H1 (cell line): ENCODE measurements around the gene MGAT5B. TPM values are rescaled to one million over a fixed set of nuclear protein-coding genes. Genes with fewer than 3 reads are reported as not detected.

Source experiments
- CTCF ChIA-PET: fragments of 300-600 bp; sonication (Branson Sonifier 250); formaldehyde crosslinking; loops from one replicate; lab custom pipeline; 2021; ENCODE audit not compliant: partially characterized antibody; lab: Charles Lee
- POLR2A ChIA-PET: fragments of 300-600 bp; sonication (Branson Sonifier 250); formaldehyde crosslinking; loops from one replicate; lab custom pipeline; 2021; ENCODE audit warnings: inconsistent platforms; ENCODE audit not compliant: partially characterized antibody; lab: Charles Lee
- DNase-seq, 2 experiments: peaks; one replicate each; pipeline versions ENCODE4 v3.0.0 to v3.0.0-alpha.2; 2010 to 2022; ENCODE audit warnings: low spot score in 2 of 2, low read depth in 1 of 2, mixed read lengths in 1 of 2
- FAIRE-seq: peaks from 2 replicates; lab custom pipeline; 2011; peaks lifted over from hg19 to GRCh38; lab: Jason Lieb, UNC
- H2AFZ ChIP-seq: 2 replicates; pipeline ENCODE4 v1.8.1; 2012; ENCODE audit warnings: low read length, inconsistent platforms
- H2AK5ac ChIP-seq: 2 replicates; pipeline ENCODE4 v1.6.1; 2013; ENCODE audit warnings: low read depth, low read length
- H2BK120ac ChIP-seq: replicated peaks from 2 replicates; pipeline ENCODE3; 2013; ENCODE audit warnings: low read depth, low read length, inconsistent platforms
- H2BK12ac ChIP-seq: 2 replicates; pipeline ENCODE4 v1.6.1; 2013; ENCODE audit warnings: low read depth, low read length
- H2BK15ac ChIP-seq: 2 replicates; pipeline ENCODE4 v1.6.1; 2013; ENCODE audit warnings: low read length
- H2BK20ac ChIP-seq: 2 replicates; pipeline ENCODE4 v1.6.1; 2013; ENCODE audit warnings: low read length
- H2BK5ac ChIP-seq: 2 replicates; pipeline ENCODE4 v1.6.1; 2013; ENCODE audit warnings: low read depth, low read length
- H3K14ac ChIP-seq: 2 replicates; pipeline ENCODE4 v1.6.1; 2013; ENCODE audit warnings: inconsistent platforms; ENCODE audit not compliant: insufficient read length
- H3K18ac ChIP-seq: 2 replicates; pipeline ENCODE4 v1.6.1; 2013; ENCODE audit warnings: low read length; ENCODE audit errors: extremely low read depth
- H3K23ac ChIP-seq: 2 replicates; pipeline ENCODE4 v1.6.1; 2013; ENCODE audit warnings: inconsistent platforms; ENCODE audit not compliant: insufficient read length
- H3K23me2 ChIP-seq: 2 replicates; pipeline ENCODE4 v1.6.1; 2013; ENCODE audit warnings: low read depth, low read length
- H3K27ac ChIP-seq: 2 replicates; pipeline ENCODE4 v1.6.1; 2011; ENCODE audit warnings: low read depth, low read length, inconsistent platforms
- H3K27me3 ChIP-seq, 4 experiments: replicated peaks in 1 of 4; 1 replicate in 1 of 4; 2 replicates in 3 of 4; pipeline versions ENCODE4 v1.6.1 to v1.8.1; 2011 to 2013; ENCODE audit warnings: low read length in 3 of 4, mild to moderate bottlenecking in 3 of 4, inconsistent platforms in 2 of 4, mixed read lengths in 2 of 4, moderate library complexity in 1 of 4; ENCODE audit not compliant: control insufficient read depth in 3 of 4, insufficient read depth in 3 of 4; ENCODE audit errors: extremely low read depth in 1 of 4
- H3K36me3 ChIP-seq, 4 experiments: 2 replicates each; pipeline versions ENCODE4 v1.6.1 to v1.8.1; 2011 to 2013; ENCODE audit warnings: mild to moderate bottlenecking in 4 of 4, low read length in 3 of 4, moderate library complexity in 2 of 4, control low read depth in 1 of 4, inconsistent platforms in 1 of 4; ENCODE audit not compliant: insufficient read depth in 4 of 4, control insufficient read depth in 2 of 4
- H3K4ac ChIP-seq: replicated peaks from 2 replicates; pipeline ENCODE3; 2013; ENCODE audit warnings: low read length, low read depth, mixed read lengths, inconsistent platforms; ENCODE audit not compliant: insufficient read length
- H3K4me1 ChIP-seq, 4 experiments: replicated peaks in 1 of 4; 1 replicate in 1 of 4; 2 replicates in 3 of 4; pipeline versions ENCODE4 v1.6.1 to v1.8.1; 2011 to 2013; ENCODE audit warnings: low read length in 3 of 4, inconsistent platforms in 2 of 4, mixed read lengths in 1 of 4; ENCODE audit not compliant: insufficient read depth in 4 of 4, control insufficient read depth in 3 of 4
- H3K4me2 ChIP-seq, 2 experiments: 2 replicates each; pipeline versions ENCODE4 v1.6.1 to v1.8.1; 2011 to 2013; ENCODE audit warnings: low read depth in 2 of 2, low read length in 2 of 2, control low read depth in 1 of 2, inconsistent platforms in 1 of 2, mild to moderate bottlenecking in 1 of 2; ENCODE audit not compliant: insufficient read depth in 1 of 2
- H3K4me3 ChIP-seq, 4 experiments: fragments of 200-600, 300-600 bp in 1 of 4; sonication (generic), shearing (Covaris generic), sonication (Bioruptor Twin) in 1 of 4; 2 replicates each; pipeline versions ENCODE4 v1.5.1 to v1.8.1; 2011 to 2016; ENCODE audit warnings: low read length in 4 of 4, low read depth in 3 of 4, control low read depth in 2 of 4, inconsistent platforms in 2 of 4, mild to moderate bottlenecking in 2 of 4, mixed read lengths in 1 of 4, moderate library complexity in 1 of 4; ENCODE audit not compliant: insufficient read depth in 2 of 4; ENCODE audit errors: extremely low read depth in 1 of 4
- H3K56ac ChIP-seq: replicated peaks from 2 replicates; pipeline ENCODE3; 2013; ENCODE audit warnings: low read depth, mild to moderate bottlenecking, mixed read lengths, low read length, inconsistent platforms; ENCODE audit not compliant: insufficient read length
- H3K79me1 ChIP-seq: 2 replicates; pipeline ENCODE4 v1.6.1; 2013; ENCODE audit warnings: low read depth, low read length, control low read depth
- H3K79me2 ChIP-seq, 2 experiments: 2 replicates each; pipeline versions ENCODE4 v1.6.1 to v1.8.1; 2012 to 2013; ENCODE audit warnings: low read length in 2 of 2, mild to moderate bottlenecking in 2 of 2, inconsistent platforms in 1 of 2; ENCODE audit not compliant: insufficient read depth in 2 of 2, control insufficient read depth in 1 of 2
- H3K9ac ChIP-seq, 4 experiments: replicated peaks in 1 of 4; 1 replicate in 1 of 4; 2 replicates in 3 of 4; pipeline versions ENCODE4 v1.6.1 to v1.8.1; 2011 to 2013; ENCODE audit warnings: low read depth in 3 of 4, low read length in 3 of 4, control low read depth in 2 of 4, mild to moderate bottlenecking in 2 of 4, moderate library complexity in 2 of 4, inconsistent platforms in 1 of 4; ENCODE audit errors: extremely low read depth in 1 of 4
- H3K9me3 ChIP-seq, 2 experiments: 2 replicates each; pipeline versions ENCODE4 v1.6.1 to v1.8.1; 2012 to 2013; ENCODE audit warnings: mild to moderate bottlenecking in 2 of 2, moderate library complexity in 2 of 2, control low read depth in 1 of 2, inconsistent platforms in 1 of 2, low read depth in 1 of 2, low read length in 1 of 2, mixed read lengths in 1 of 2; ENCODE audit not compliant: insufficient read depth in 2 of 2
- H4K20me1 ChIP-seq, 2 experiments: replicated peaks in 1 of 2; 2 replicates each; pipeline versions ENCODE3 to v1.8.1; 2011 to 2013; ENCODE audit warnings: inconsistent platforms in 2 of 2, low read length in 2 of 2, mild to moderate bottlenecking in 1 of 2; ENCODE audit not compliant: insufficient read depth in 2 of 2, control insufficient read depth in 1 of 2
- H4K5ac ChIP-seq: 2 replicates; pipeline ENCODE4 v1.6.1; 2013; ENCODE audit warnings: low read length, low read depth, mixed read lengths, inconsistent platforms; ENCODE audit not compliant: insufficient read length
- H4K8ac ChIP-seq: 2 replicates; pipeline ENCODE4 v1.8.0; 2013; ENCODE audit warnings: mild to moderate bottlenecking, moderate library complexity, low read length, inconsistent platforms; ENCODE audit not compliant: insufficient read depth; ENCODE audit errors: extremely low read depth
- H4K91ac ChIP-seq: replicated peaks from 2 replicates; pipeline ENCODE3; 2013; ENCODE audit warnings: low read length, mixed read lengths, inconsistent platforms; ENCODE audit not compliant: insufficient read length
- BCL11A ChIP-seq, 2 experiments: IDR thresholded peaks; one replicate each; pipeline ENCODE4 v1.6.1; 2011; ENCODE audit warnings: low read depth in 2 of 2, low read length in 2 of 2, mild to moderate bottlenecking in 2 of 2
- CREB1 ChIP-seq: IDR thresholded peaks from 2 replicates; pipeline ENCODE4 v1.6.1; 2012; ENCODE audit warnings: inconsistent platforms
- EP300 ChIP-seq, 2 experiments: IDR thresholded peaks; 1 replicate in 1 of 2; 2 replicates in 1 of 2; pipeline ENCODE4 v1.6.1; 2011 to 2012; ENCODE audit warnings: low read depth in 2 of 2, low read length in 2 of 2, mild to moderate bottlenecking in 2 of 2, borderline replicate concordance in 1 of 2, inconsistent platforms in 1 of 2, moderate library complexity in 1 of 2
- GABPA ChIP-seq: IDR thresholded peaks from 2 replicates; pipeline ENCODE4 v1.6.1; 2011; ENCODE audit warnings: mild to moderate bottlenecking, low read length, moderate library complexity, borderline replicate concordance; ENCODE audit not compliant: insufficient read depth
- GTF2F1 ChIP-seq: IDR thresholded peaks from 2 replicates; pipeline ENCODE4 v1.6.1; 2012; ENCODE audit warnings: low read depth, low read length, improper control_type of control experiment, borderline replicate concordance
- MAFK ChIP-seq: IDR thresholded peaks from 2 replicates; pipeline ENCODE4 v1.6.1; 2012; ENCODE audit warnings: low read depth, mild to moderate bottlenecking, improper control_type of control experiment, low read length
- RXRA ChIP-seq: IDR thresholded peaks from 2 replicates; pipeline ENCODE4 v1.6.1; 2011; ENCODE audit warnings: low read depth, mild to moderate bottlenecking, low read length, moderate library complexity; ENCODE audit not compliant: insufficient read depth
- SP2 ChIP-seq: IDR thresholded peaks from 2 replicates; pipeline ENCODE4 v1.6.1; 2012; ENCODE audit warnings: mild to moderate bottlenecking, low read length, inconsistent platforms
- TBP ChIP-seq: IDR thresholded peaks from 2 replicates; pipeline ENCODE4 v1.6.1; 2011; ENCODE audit warnings: low read depth, low read length, improper control_type of control experiment
- ZNF274 ChIP-seq: IDR thresholded peaks from 2 replicates; pipeline ENCODE4 v1.7.0; 2012; ENCODE audit warnings: low read length, borderline replicate concordance; ENCODE audit errors: extremely low read depth
- WGBS, 2 experiments: shearing (Covaris generic) in 1 of 2; methylation state at CpG; one replicate each; pipeline versions ENCODE4 v1.1.6 to v1.1.7; 2013 to 2015; ENCODE audit warnings: low lambda C conversion rate in 2 of 2, mixed read lengths in 2 of 2, inconsistent platforms in 1 of 2, low coverage in 1 of 2, missing lambda C conversion rate in 1 of 2; ENCODE audit not compliant: insufficient replicate concordance in 2 of 2, insufficient coverage in 1 of 2, insufficient read length in 1 of 2; ENCODE audit errors: extremely low coverage in 1 of 2, missing lambda C conversion rate in 1 of 2; 5-methylcytosine and 5-hydroxymethylcytosine counted together
- polyA plus RNA-seq, 7 experiments: library from polyadenylated mRNA; depleted of rRNA in 3 of 7; stranded (reverse) in 5 of 7; unstranded in 2 of 7; fragments of >200 nt in 5 of 7; fragments of 200-250 nt in 2 of 7; gene quantifications; 1 replicate in 5 of 7; 2 replicates in 1 of 7; 4 replicates in 1 of 7; pipeline versions ENCODE4 v1.2.1 to v1.2.3, GENCODE V29; 2011 to 2013; ENCODE audit warnings: missing spikeins in 2 of 7, mixed read lengths in 2 of 7
- total RNA-seq: library from RNA; stranded (reverse); fragmentation: NEBNext Ultra II Directional; extraction: Animal tissue kit (Norgen Biotek cat#: 25700); gene quantifications from 2 replicates; pipeline ENCODE4 v1.2.1, GENCODE V29; 2021

MGAT5B gene
- total and polyA plus RNA-seq, 2 of the 8 experiments (the other 6 are each of a cell fraction or from before 2014, with no cell fraction given) = 7.9 to 8.2 TPM

DNA sequence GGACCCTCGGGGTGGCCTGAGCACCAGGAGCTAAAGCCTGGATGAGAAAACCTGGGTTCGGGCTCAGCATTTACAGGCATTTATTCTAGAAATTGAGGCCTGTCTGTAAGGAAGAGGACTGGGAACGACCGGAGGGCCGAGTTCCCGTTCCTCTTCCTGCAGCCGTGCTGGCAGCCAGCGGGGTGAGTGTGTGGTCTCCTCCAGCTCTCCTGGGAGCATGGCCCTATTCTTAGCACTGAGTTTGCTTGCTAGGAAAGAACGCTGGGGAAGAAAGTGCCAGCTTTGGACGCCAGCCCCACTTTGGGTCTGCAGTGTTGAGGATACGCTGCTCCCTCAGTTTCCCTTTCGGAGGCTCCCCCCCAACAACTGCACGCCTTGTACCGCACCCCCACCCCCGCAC lies 49.6 kb downstream of the MGAT5B start:
- Histone ChIP-seq H3K9ac (no peak overlapping the region; a peak in 1 of 7 replicates), H2AK5ac (no peak overlapping the region), H3K14ac (no peak overlapping the region), H2BK12ac (no peak overlapping the region), H3K79me1 (no peaks in the 10 kb centered on the region), H2BK120ac (no peak overlapping the region), H2BK20ac (no peak overlapping the region)
- TF ChIP-seq TBP = no peak
- no peak for TF ChIP-seq BCL11A (IDR thresholded peaks at IDR 0.05; ENCODE audit: low read depth in 2 of 2, low read length in 2 of 2)
- no peak for TF ChIP-seq MAFK
- TF ChIP-seq RXRA = no peak
- no peak for TF ChIP-seq EP300 (IDR thresholded peaks at IDR 0.05; ENCODE audit: borderline replicate concordance in 1 of 2, low read depth in 2 of 2, low read length in 2 of 2)
- no peak for TF ChIP-seq CREB1
- TF ChIP-seq SP2 = no peak
- TF ChIP-seq ZNF274 = no peak
- no peak for TF ChIP-seq GTF2F1
- no peak for TF ChIP-seq GABPA
- TF ChIP-seq, all 59 proteins: peak for 0
- ChIA-PET CTCF (interaction anchor here (0.9 to 2.4 kb wide), 10 partner anchors 8 to 144 kb away, joined by 3 to 9 read pairs (median 4); partner anchors contain the start of gene MGAT5B), POLR2A (no interaction called here)
- no peak for DNase-seq
- H3K18ac ChIP-seq = no peak overlapping the region
- H3K23me2 ChIP-seq = no peaks in the 10 kb centered on the region
- H2BK5ac ChIP-seq = no peak overlapping the region
- H3K36me3 ChIP-seq = no peaks in the 10 kb centered on the region
- H3K27me3 ChIP-seq = no peaks in the 10 kb centered on the region
- H3K56ac ChIP-seq = no peak overlapping the region
- no peak overlapping the region for H4K8ac ChIP-seq
- no peak overlapping the region for H4K91ac ChIP-seq
- H3K4ac ChIP-seq = no peak overlapping the region
- no peak overlapping the region for H3K23ac ChIP-seq
- H4K5ac ChIP-seq = no peak overlapping the region
- no peak for FAIRE-seq
- no peak overlapping the region for H3K4me2 ChIP-seq
- no peaks in the 10 kb centered on the region for H4K20me1 ChIP-seq
- no peaks in the 10 kb centered on the region for H3K9me3 ChIP-seq
- 90% methylated on average over 14 of the region's 15 CpGs; no CpG with 5 or more reads in 1 of the 2 experiments for WGBS, 2 experiments
- H3K4me1 ChIP-seq = peaks cover 0 to 3% (median 1%) of the 10 kb centered on the region in 4 experiments; a peak in 2 of 7 replicates
- H3K4me3 ChIP-seq = no peak overlapping the region
- no peak overlapping the region for H2AFZ ChIP-seq
- H3K79me2 ChIP-seq = no peaks in the 10 kb centered on the region
- no peak overlapping the region for H3K27ac ChIP-seq
- no peak overlapping the region for H2BK15ac ChIP-seq
